Measurements from ENCODE around the gene PPM1E. TPM values are rescaled to one million over a fixed set of nuclear protein-coding genes. Genes with fewer than 3 reads are reported as not detected.

The PPM1E gene
- total RNA-seq, 2 donors from 2014 or later, result 0.26 to 0.66 TPM

DNA sequence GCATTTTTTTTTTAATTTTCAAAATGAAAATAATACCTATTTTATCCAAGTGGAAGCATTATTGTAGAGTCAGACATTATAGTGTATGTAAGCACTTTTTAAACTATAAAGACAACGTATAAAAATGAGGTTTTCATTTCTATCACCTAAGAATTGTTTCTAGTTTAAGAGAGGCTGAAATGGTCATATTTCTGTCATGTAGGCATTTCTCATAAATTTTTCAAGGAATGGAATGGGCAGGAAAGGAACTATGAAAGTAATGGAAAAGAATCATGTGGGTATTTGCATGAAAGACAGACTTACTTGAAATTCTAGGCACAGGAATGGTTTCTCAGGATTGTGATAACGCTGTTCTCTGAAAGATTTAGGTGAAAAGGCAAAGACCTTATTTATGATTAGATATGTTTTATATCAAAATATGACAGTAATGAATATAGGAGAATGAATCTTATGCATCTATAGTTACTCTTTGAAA is 67.4 kb downstream of the PPM1E start:
- no peaks in the 10 kb centered on the region for H3K4me1 ChIP-seq
- no peaks in the 10 kb centered on the region for H3K27me3 ChIP-seq
- no peak for ATAC-seq
- H3K36me3 ChIP-seq (replicated peaks in 1 of 2; ENCODE audit: insufficient read depth in 1 of 2, low read depth in 2 of 2), result no peaks in the 10 kb centered on the region
- H3K9me3 ChIP-seq, result no peaks in the 10 kb centered on the region
- no peak overlapping the region for H3K27ac ChIP-seq
- no peak overlapping the region for H3K4me3 ChIP-seq
- DNase-seq, result no peak
- 67 to 85% methylated on average over 2 of the region's 2 CpGs for WGBS, 2 donors
- TF ChIP-seq POLR2A (IDR thresholded peaks at IDR 0.05), result no peak
- TF ChIP-seq, protein P1, sequence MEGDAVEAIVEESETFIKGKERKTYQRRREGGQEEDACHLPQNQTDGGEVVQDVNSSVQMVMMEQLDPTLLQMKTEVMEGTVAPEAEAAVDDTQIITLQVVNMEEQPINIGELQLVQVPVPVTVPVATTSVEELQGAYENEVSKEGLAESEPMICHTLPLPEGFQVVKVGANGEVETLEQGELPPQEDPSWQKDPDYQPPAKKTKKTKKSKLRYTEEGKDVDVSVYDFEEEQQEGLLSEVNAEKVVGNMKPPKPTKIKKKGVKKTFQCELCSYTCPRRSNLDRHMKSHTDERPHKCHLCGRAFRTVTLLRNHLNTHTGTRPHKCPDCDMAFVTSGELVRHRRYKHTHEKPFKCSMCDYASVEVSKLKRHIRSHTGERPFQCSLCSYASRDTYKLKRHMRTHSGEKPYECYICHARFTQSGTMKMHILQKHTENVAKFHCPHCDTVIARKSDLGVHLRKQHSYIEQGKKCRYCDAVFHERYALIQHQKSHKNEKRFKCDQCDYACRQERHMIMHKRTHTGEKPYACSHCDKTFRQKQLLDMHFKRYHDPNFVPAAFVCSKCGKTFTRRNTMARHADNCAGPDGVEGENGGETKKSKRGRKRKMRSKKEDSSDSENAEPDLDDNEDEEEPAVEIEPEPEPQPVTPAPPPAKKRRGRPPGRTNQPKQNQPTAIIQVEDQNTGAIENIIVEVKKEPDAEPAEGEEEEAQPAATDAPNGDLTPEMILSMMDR (IDR thresholded peaks at IDR 0.05), result no peak
- intact Hi-C loops (cut with DNase I), result no loop called here

DNA sequence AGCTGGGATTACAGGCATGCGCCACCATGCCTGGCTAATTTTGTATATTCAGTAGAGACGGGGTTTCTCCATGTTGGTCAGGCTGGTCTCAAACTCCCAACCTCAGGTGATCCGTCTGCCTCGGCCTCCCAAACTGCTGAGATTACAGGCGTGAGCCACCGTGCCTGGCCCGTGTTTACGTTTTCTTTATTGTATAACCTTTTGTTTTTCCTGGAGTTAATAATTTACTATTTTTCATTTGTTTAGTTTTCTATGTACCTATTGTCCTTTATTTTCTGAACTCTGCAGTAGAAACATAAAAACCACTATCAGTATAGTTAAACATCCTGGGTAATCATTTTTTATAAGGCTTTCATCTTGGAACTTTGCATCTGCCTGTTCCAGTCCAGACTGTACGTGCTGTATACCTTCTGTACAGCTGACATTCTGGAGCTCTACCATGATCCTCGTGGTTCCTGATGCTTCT is 73.6 kb downstream of the PPM1E start:
- no peaks in the 10 kb centered on the region for H3K36me3 ChIP-seq (replicated peaks in 1 of 2; ENCODE audit: insufficient read depth in 1 of 2, low read depth in 2 of 2)
- H3K9me3 ChIP-seq, result no peaks in the 10 kb centered on the region
- no peak for TF ChIP-seq POLR2A (IDR thresholded peaks at IDR 0.05)
- TF ChIP-seq, protein P1 (IDR thresholded peaks at IDR 0.05), result no peak
- ATAC-seq (no peak), DNase-seq (no peak)
- no peak overlapping the region for H3K4me3 ChIP-seq
- WGBS, 2 donors, result 52 to 64% methylated on average over 10 of the region's 10 CpGs
- H3K4me1 ChIP-seq, result no peaks in the 10 kb centered on the region
- H3K27me3 ChIP-seq, result no peaks in the 10 kb centered on the region
- intact Hi-C loops (cut with DNase I), result no loop called here
- H3K27ac ChIP-seq, result no peak overlapping the region

DNA sequence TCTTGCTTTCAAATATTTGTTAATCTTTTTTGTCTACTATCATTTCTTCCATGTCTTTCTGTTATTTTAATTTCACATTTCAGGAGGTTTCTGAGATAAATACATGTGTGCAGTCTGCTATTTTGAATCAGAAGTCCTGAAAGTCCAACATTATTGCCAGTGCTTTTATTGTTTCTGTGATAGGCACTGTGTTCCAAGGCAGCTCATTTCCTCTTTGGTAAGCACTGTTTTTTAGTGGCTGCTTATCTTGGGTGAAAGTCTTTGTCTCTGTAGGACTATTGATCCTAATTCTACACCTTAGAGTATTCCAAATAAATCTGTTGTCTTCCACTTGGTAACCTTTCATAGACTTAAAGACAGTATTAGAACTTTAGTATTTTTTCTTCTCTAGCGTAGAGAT is 76.1 kb downstream of the PPM1E start:
- no peaks in the 10 kb centered on the region for H3K27me3 ChIP-seq
- DNase-seq, result no peak
- no peak for ATAC-seq
- H3K4me1 ChIP-seq, result no peaks in the 10 kb centered on the region
- no peaks in the 10 kb centered on the region for H3K36me3 ChIP-seq (replicated peaks in 1 of 2; ENCODE audit: insufficient read depth in 1 of 2, low read depth in 2 of 2)
- intact Hi-C loops (cut with DNase I), result no loop called here
- H3K4me3 ChIP-seq, result no peak overlapping the region
- TF ChIP-seq POLR2A (IDR thresholded peaks at IDR 0.05), result no peak
- TF ChIP-seq, protein P1 (IDR thresholded peaks at IDR 0.05), result no peak
- no peaks in the 10 kb centered on the region for H3K9me3 ChIP-seq
- 86 to 91% methylated on average over 1 of the region's 1 CpG for WGBS, 2 donors
- H3K27ac ChIP-seq, result no peak overlapping the region

DNA sequence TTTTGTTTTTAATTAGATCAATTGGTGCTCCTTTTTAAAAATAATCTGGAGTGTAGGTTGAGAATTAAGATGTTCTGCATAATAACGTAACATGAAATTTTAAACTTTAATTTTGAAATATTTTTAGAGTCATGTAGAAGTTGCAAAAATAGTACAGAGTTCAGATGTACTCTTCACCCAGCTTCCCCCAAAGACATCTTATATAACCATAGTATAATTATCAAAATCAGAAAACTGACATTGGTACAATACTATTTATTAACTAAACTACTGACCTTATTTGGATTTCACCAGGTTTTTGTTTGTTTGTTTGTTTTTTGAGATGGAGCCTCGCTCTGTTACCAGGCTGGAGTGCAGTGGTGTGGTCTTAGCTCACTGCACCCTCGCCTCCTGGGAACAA is 76.9 kb downstream of the PPM1E start:
- Histone ChIP-seq H3K36me3 (replicated peaks in 1 of 2; ENCODE audit: insufficient read depth in 1 of 2, low read depth in 2 of 2) (no peaks in the 10 kb centered on the region), H3K4me1 (no peaks in the 10 kb centered on the region), H3K27ac (no peak overlapping the region), H3K9me3 (no peaks in the 10 kb centered on the region), H3K27me3 (no peaks in the 10 kb centered on the region), H3K4me3 (no peak overlapping the region)
- no peak for ATAC-seq
- no peak for DNase-seq
- no peak for TF ChIP-seq POLR2A (IDR thresholded peaks at IDR 0.05)
- TF ChIP-seq, protein P1 (IDR thresholded peaks at IDR 0.05), result no peak
- 80 to 83% methylated on average over 3 of the region's 3 CpGs for WGBS, 2 donors
- intact Hi-C loops (cut with DNase I), result no loop called here

DNA sequence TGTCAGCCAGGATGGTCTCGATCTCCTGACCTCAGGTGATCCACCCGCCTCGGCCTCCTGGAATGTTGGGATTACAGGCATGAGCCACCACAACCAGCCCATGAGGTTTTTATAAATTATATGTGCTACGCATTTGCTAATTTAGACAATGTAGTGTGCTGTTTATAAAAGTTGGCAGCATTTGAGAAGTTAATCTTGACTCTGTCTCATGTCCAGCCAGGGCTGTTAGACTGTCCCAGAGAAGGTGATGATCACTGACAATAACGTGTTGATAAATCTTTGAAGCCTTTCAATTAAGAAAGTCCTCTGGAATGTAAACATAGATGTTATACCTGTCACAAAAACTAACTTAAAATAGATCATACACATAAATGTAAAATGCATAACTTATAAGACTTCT is 82.0 kb downstream of the PPM1E start:
- intact Hi-C loops (cut with DNase I), result no loop called here
- Histone ChIP-seq H3K4me1 (no peaks in the 10 kb centered on the region), H3K27ac (no peak overlapping the region), H3K4me3 (no peak overlapping the region), H3K9me3 (no peaks in the 10 kb centered on the region), H3K36me3 (replicated peaks in 1 of 2; ENCODE audit: insufficient read depth in 1 of 2, low read depth in 2 of 2) (no peaks in the 10 kb centered on the region), H3K27me3 (no peaks in the 10 kb centered on the region)
- ATAC-seq (no peak), DNase-seq (no peak)
- WGBS, 2 donors, result 75 to 81% methylated on average over 5 of the region's 5 CpGs
- TF ChIP-seq POLR2A (IDR thresholded peaks at IDR 0.05), result no peak
- TF ChIP-seq, protein P1 (IDR thresholded peaks at IDR 0.05), result no peak

Measured in body of pancreas (tissue), 4 donors.